HEK293 (cell line): ENCODE results near the gene SUPT5H.

Experiments used
- ATF2 ChIP-seq: fragments of 450-650 bp; formaldehyde crosslinking; IDR thresholded peaks from 2 replicates; pipeline ENCODE4 v1.5.1; 2016; ENCODE audit warnings: missing biosample characterization, missing genetic modification characterization, low read depth
- GLIS2 ChIP-seq: fragments of 450-650 bp; formaldehyde crosslinking; IDR thresholded peaks from 2 replicates; pipeline ENCODE4 v1.5.1; 2016; ENCODE audit warnings: missing biosample characterization, missing genetic modification characterization
- OVOL3 ChIP-seq: fragments of 450-650 bp; formaldehyde crosslinking; IDR thresholded peaks from 2 replicates; pipeline ENCODE4 v1.5.1; 2016; ENCODE audit warnings: missing biosample characterization, missing genetic modification characterization
- REST ChIP-seq: fragments of 450-650 bp; formaldehyde crosslinking; IDR thresholded peaks from 2 replicates; pipeline ENCODE4 v1.5.1; 2016; ENCODE audit warnings: missing biosample characterization, missing genetic modification characterization
- SALL2 ChIP-seq: fragments of 450-650 bp; formaldehyde crosslinking; IDR thresholded peaks from 2 replicates; pipeline ENCODE4 v1.5.0; 2017; ENCODE audit warnings: missing biosample characterization, mild to moderate bottlenecking, missing genetic modification characterization, borderline replicate concordance
- SETDB1 ChIP-seq: IDR thresholded peaks from one replicate; pipeline ENCODE4 v1.6.1; 2017; ENCODE audit warnings: mild to moderate bottlenecking, low read length, moderate library complexity, mixed read lengths; ENCODE audit not compliant: insufficient read length
- ZBTB8A ChIP-seq: fragments of 450-650 bp; formaldehyde crosslinking; IDR thresholded peaks from 2 replicates; pipeline ENCODE4 v1.5.1; 2016; ENCODE audit warnings: missing biosample characterization, missing genetic modification characterization
- ZEB2 ChIP-seq: fragments of 450-650 bp; formaldehyde crosslinking; IDR thresholded peaks from 2 replicates; pipeline ENCODE4 v1.5.1; 2016; ENCODE audit warnings: missing biosample characterization, missing genetic modification characterization
- ZNF138 ChIP-seq: fragments of 450-650 bp; formaldehyde crosslinking; IDR thresholded peaks from 2 replicates; pipeline ENCODE4 v1.5.1; 2016; ENCODE audit warnings: missing biosample characterization, missing genetic modification characterization, borderline replicate concordance
- ZNF146 ChIP-seq: fragments of 450-650 bp; formaldehyde crosslinking; IDR thresholded peaks from 2 replicates; pipeline ENCODE4 v1.5.1; 2016; ENCODE audit warnings: missing biosample characterization, missing genetic modification characterization
- ZNF16 ChIP-seq: fragments of 450-650 bp; formaldehyde crosslinking; IDR thresholded peaks from 2 replicates; pipeline ENCODE4 v1.5.1; 2016; ENCODE audit warnings: low read depth, missing biosample characterization, missing genetic modification characterization
- ZNF174 ChIP-seq: fragments of 450-650 bp; formaldehyde crosslinking; IDR thresholded peaks from 2 replicates; pipeline ENCODE4 v1.5.0; 2017; ENCODE audit warnings: missing biosample characterization, mild to moderate bottlenecking, missing genetic modification characterization
- ZNF202 ChIP-seq: fragments of 450-650 bp; formaldehyde crosslinking; IDR thresholded peaks from 2 replicates; pipeline ENCODE4 v1.5.1; 2016; ENCODE audit warnings: missing biosample characterization, missing genetic modification characterization, borderline replicate concordance
- ZNF26 ChIP-seq: fragments of 450-650 bp; formaldehyde crosslinking; IDR thresholded peaks from 2 replicates; pipeline ENCODE4 v1.5.1; 2016; ENCODE audit warnings: missing biosample characterization, missing genetic modification characterization
- ZNF274 ChIP-seq, 2 experiments: fragments of 200-500 bp in 1 of 2; fragments of 450-650 bp in 1 of 2; sonication (Bioruptor generic) in 1 of 2; formaldehyde crosslinking in 1 of 2; IDR thresholded peaks; 2 replicates each; pipeline versions ENCODE4 v1.5.1 to v1.6.1; 2014 to 2016; ENCODE audit warnings: borderline replicate concordance in 1 of 2, inconsistent platforms in 1 of 2, low read length in 1 of 2, missing biosample characterization in 1 of 2, missing genetic modification characterization in 1 of 2
- ZNF302 ChIP-seq: fragments of 450-650 bp; formaldehyde crosslinking; IDR thresholded peaks from 2 replicates; pipeline ENCODE4 v1.5.1; 2016; ENCODE audit warnings: missing biosample characterization, missing genetic modification characterization, low read depth
- ZNF416 ChIP-seq: fragments of 450-650 bp; formaldehyde crosslinking; IDR thresholded peaks from 2 replicates; pipeline ENCODE4 v1.5.1; 2016; ENCODE audit warnings: missing biosample characterization, missing genetic modification characterization
- ZNF518A ChIP-seq: fragments of 450-650 bp; formaldehyde crosslinking; conservative IDR thresholded peaks from 2 replicates; pipeline ENCODE4 v1.5.1; 2016; ENCODE audit warnings: low read depth, missing biosample characterization, missing genetic modification characterization
- ZNF521 ChIP-seq: fragments of 450-650 bp; formaldehyde crosslinking; IDR thresholded peaks from 2 replicates; pipeline ENCODE4 v1.5.1; 2017; ENCODE audit warnings: missing biosample characterization, mild to moderate bottlenecking, missing genetic modification characterization
- ZNF560 ChIP-seq: fragments of 450-650 bp; formaldehyde crosslinking; IDR thresholded peaks from 2 replicates; pipeline ENCODE4 v1.5.1; 2017; ENCODE audit warnings: missing biosample characterization, missing genetic modification characterization, borderline replicate concordance
- ZNF610 ChIP-seq: fragments of 450-650 bp; formaldehyde crosslinking; IDR thresholded peaks from 2 replicates; pipeline ENCODE4 v1.5.1; 2016; ENCODE audit warnings: missing biosample characterization, missing genetic modification characterization, borderline replicate concordance
- ZNF623 ChIP-seq: fragments of 450-650 bp; formaldehyde crosslinking; IDR thresholded peaks from 2 replicates; pipeline ENCODE4 v1.5.1; 2016; ENCODE audit warnings: missing biosample characterization, missing genetic modification characterization
- ZNF654 ChIP-seq: fragments of 450-650 bp; formaldehyde crosslinking; IDR thresholded peaks from 2 replicates; pipeline ENCODE4 v1.5.1; 2016; ENCODE audit warnings: low read depth, missing biosample characterization, missing genetic modification characterization
- ZNF768 ChIP-seq: fragments of 450-650 bp; formaldehyde crosslinking; IDR thresholded peaks from 2 replicates; pipeline ENCODE4 v1.5.1; 2018; ENCODE audit warnings: missing biosample characterization, mild to moderate bottlenecking, missing genetic modification characterization
- ZSCAN30 ChIP-seq: fragments of 450-650 bp; IDR thresholded peaks from 2 replicates; pipeline ENCODE4 v1.5.1; 2018; ENCODE audit warnings: missing biosample characterization, mild to moderate bottlenecking, missing genetic modification characterization, moderate library complexity
- TF ChIP-seq, protein P1 (sequence below): fragments of 450-650 bp; formaldehyde crosslinking; IDR thresholded peaks from 2 replicates; pipeline ENCODE4 v1.5.1; 2016; ENCODE audit warnings: missing biosample characterization, missing genetic modification characterization

SUPT5H gene

DNA sequence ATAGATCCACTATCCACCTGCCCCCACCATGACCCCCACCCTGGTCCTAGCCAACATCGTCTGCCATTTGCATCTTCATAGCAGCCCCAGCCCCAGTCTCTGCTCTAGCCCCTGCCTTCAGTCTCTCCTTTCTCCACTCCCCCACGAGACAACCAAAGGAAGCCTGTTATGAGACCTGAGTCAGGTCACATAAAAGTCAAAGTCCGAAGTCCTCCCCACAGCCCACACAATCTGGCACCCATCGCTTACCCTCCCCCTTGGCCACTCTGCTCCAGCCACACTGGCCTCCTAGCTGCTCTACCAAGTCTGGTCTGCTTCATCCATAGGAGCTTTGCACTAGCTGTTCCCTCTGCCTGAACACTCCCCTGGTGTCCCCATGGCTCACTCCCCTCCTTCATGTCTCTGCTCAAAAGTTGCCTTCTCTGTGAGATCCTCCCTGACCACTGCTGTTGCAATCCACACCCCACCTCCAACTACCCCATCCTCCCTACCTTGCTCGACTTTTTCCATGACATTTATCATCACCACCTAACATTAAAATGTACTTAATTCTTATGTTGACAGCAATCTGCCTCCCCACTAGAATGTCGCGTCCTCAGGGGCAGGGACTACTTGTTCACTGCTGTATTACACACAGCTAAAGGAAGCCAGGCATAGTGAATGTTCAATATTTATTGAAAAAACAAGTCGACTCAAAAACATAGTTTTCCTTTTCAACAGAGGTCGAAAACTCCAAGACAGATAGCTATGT is 34.1 kb upstream of the SUPT5H start (continued):
- TF ChIP-seq REST (tag by site-specific recombination) = no peak
- TF ChIP-seq ZNF521 (tag by site-specific recombination) = no peak
- no peak for TF ChIP-seq ZNF138
- TF ChIP-seq ZNF302 (tag by site-specific recombination) = no peak
- TF ChIP-seq ZNF654 (tag by site-specific recombination) = no peak
- TF ChIP-seq SETDB1 = no peak
- TF ChIP-seq ZNF518A = no peak
- no peak for TF ChIP-seq ZNF768 (tag by site-specific recombination)
- no peak for TF ChIP-seq ZNF16 (tag by site-specific recombination)
- no peak for TF ChIP-seq ZNF174 (tag by site-specific recombination)
- no peak for TF ChIP-seq ZNF26 (tag by site-specific recombination)
- TF ChIP-seq OVOL3 (tag by site-specific recombination) = no peak
- no peak for TF ChIP-seq SALL2 (tag by site-specific recombination)
- no peak for TF ChIP-seq ZNF274 (IDR thresholded peaks at IDR 0.05; ENCODE audit: low read length)
- no peak for TF ChIP-seq ZNF274 (tag by site-specific recombination; IDR thresholded peaks at IDR 0.05; ENCODE audit: borderline replicate concordance)
- no peak for TF ChIP-seq ZNF560 (tag by site-specific recombination)
- no peak for TF ChIP-seq ZNF610
- TF ChIP-seq ZNF202 (tag by site-specific recombination) = no peak
- TF ChIP-seq ZSCAN30 (tag by site-specific recombination) = no peak
- TF ChIP-seq ZBTB8A (tag by site-specific recombination) = no peak
- TF ChIP-seq GLIS2 (tag by site-specific recombination) = peak; percentile 64
- 0 out of 2 replicates have a peak, but pooled peaks have one; percentile 47 for TF ChIP-seq ZNF416 (tag by site-specific recombination)
- no peak for TF ChIP-seq ATF2
- no peak for TF ChIP-seq ZNF146 (tag by site-specific recombination)
- TF ChIP-seq ZEB2 (tag by site-specific recombination) = no peak
- no peak for TF ChIP-seq ZNF623 (tag by site-specific recombination)
- TF ChIP-seq, protein P1, sequence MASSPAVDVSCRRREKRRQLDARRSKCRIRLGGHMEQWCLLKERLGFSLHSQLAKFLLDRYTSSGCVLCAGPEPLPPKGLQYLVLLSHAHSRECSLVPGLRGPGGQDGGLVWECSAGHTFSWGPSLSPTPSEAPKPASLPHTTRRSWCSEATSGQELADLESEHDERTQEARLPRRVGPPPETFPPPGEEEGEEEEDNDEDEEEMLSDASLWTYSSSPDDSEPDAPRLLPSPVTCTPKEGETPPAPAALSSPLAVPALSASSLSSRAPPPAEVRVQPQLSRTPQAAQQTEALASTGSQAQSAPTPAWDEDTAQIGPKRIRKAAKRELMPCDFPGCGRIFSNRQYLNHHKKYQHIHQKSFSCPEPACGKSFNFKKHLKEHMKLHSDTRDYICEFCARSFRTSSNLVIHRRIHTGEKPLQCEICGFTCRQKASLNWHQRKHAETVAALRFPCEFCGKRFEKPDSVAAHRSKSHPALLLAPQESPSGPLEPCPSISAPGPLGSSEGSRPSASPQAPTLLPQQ (tag by site-specific recombination) = no peak
